ENCODE data around the gene ST8SIA6.

DNA sequence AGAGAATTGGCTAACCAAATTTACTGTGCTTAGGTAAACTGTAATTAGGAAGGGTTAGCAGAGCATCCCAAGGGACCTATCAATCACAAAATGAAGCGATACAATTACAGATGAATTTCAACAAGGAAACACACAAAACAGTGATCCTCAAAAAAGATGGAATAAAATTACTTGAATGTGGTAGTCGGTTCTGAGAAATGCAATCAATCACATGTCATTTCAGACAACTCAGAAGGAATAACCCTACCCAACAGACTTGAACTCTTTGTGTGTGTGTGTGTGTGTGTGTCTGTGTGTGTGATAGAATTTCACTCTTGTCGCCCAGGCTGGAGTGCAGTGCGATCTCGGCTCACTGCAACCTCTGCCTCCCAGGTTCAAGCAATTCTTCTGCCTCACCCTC, 43.5 kb downstream of the ST8SIA6 start:
- TF ChIP-seq POLR2A (IDR thresholded peaks at IDR 0.05; ENCODE audit: low read depth, low read length) (no peak), POLR2AphosphoS5 (IDR thresholded peaks at IDR 0.05; ENCODE audit: low read depth, low read length) (no peak), SPI1 (IDR thresholded peaks at IDR 0.05; ENCODE audit: low read depth, low read length) (no peak)
